ENCODE results near the gene RHOU.

The RHOU gene

DNA sequence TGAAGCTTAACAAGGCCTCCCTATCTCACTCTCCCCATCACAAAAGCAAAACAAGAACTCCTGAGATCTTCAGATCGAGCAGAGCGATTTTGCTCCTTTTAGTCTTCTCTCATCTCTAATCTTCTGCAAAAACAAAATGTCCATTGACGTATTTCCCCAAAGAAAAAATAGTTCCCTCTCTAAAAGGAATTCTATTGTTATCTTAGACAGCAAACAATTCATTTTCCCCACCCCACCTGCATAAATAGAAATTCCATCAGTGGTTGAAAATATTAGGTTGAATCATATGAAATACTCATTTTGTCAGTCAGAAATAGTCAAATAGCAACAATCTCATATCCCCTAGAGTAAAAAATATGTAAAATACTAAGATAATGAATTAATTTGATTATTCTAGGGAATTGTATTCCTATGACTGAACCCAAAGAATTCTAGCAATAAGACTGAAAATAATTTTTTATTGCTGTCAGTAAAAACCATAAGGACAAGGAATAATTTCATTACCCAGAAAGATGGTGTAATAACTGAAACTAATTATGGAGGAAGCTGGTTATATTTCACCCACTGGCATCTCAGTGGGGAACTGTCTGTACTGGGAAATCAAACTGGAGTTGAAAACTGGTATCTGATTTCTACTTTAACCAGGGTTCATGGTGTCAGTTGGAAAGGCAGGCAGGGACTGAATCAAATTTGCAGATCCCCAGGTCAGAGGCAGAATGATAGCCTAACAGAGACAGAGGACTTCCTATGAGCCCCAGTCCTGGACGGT lies 51.3 kb downstream of the RHOU start:
- DNase-seq: no peak

- no peak for DNase-seq
Observed at GRCh38 chr1:228791791-228792190, 56.5 kb downstream of the RHOU start.

GRCh38 chr1:228792601-228793000 lies 57.3 kb downstream of the RHOU start:
- DNase-seq: no peak

GRCh38 chr1:228793032-228793431 lies 57.8 kb downstream of the RHOU start:
- DNase-seq: no peak

- DNase-seq: no peak
Observed at GRCh38 chr1:228794173-228794572, 58.9 kb downstream of the RHOU start.

GRCh38 chr1:228794810-228795209 lies 59.5 kb downstream of the RHOU start:
- no peak for DNase-seq

DNA sequence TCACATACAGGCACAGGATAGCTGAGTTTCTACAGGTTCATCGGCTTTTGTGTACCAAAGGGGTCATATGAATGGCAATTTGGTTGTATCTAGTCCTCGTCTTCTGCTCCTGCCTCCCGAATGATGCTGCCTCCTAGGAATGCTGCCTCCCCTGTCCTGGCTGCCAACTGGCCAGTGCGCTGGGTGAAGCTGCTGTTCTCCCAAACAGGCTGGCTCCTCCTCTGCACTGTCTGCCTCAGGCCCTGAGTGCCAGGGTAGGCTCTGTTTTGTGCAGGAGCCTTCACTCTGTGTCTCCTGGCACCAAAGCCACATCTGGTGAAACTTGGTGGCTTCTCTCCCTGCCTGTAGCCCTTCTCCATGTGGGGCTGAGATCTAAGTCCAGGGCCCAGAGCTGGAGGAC lies 60.3 kb downstream of the RHOU start:
- no peak for DNase-seq
